H9 (cell line): ENCODE data around the gene OR52N2. TPM values are rescaled to one million over a fixed set of nuclear protein-coding genes. Genes with fewer than 3 reads are reported as not detected.

Source experiments
- DNase-seq: peaks from one replicate; pipeline ENCODE4 v3.0.0-alpha.2; 2017
- H2AFZ ChIP-seq: one replicate; pipeline ENCODE4 v1.6.1; 2013; ENCODE audit warnings: mild to moderate bottlenecking, low read length, control low read depth, moderate library complexity
- H2AK5ac ChIP-seq: 2 replicates; pipeline ENCODE4 v1.6.1; 2013; ENCODE audit warnings: low read length, control low read depth, mixed read lengths; ENCODE audit not compliant: insufficient read length
- H2BK120ac ChIP-seq: one replicate; pipeline ENCODE4 v1.6.1; 2013; ENCODE audit warnings: low read depth, mild to moderate bottlenecking, low read length, control low read depth, inconsistent platforms; ENCODE audit not compliant: poor library complexity, severe bottlenecking
- H2BK12ac ChIP-seq: 2 replicates; pipeline ENCODE4 v1.6.1; 2013; ENCODE audit warnings: low read length, control low read depth, mixed read lengths, low read depth; ENCODE audit not compliant: insufficient read length
- H2BK15ac ChIP-seq: 2 replicates; pipeline ENCODE4 v1.6.1; 2013; ENCODE audit warnings: low read depth, low read length, control low read depth
- H2BK20ac ChIP-seq: one replicate; pipeline ENCODE4 v1.6.1; 2013; ENCODE audit warnings: low read depth, mild to moderate bottlenecking, low read length, control low read depth, inconsistent platforms; ENCODE audit not compliant: poor library complexity, severe bottlenecking
- H2BK5ac ChIP-seq: 2 replicates; pipeline ENCODE4 v1.6.1; 2013; ENCODE audit warnings: low read length, control low read depth, mixed read lengths; ENCODE audit not compliant: insufficient read length
- H3K14ac ChIP-seq: 2 replicates; pipeline ENCODE4 v1.6.1; 2013; ENCODE audit warnings: low read length, control low read depth; ENCODE audit not compliant: insufficient read depth
- H3K18ac ChIP-seq: 2 replicates; pipeline ENCODE4 v1.6.1; 2013; ENCODE audit warnings: low read depth, mild to moderate bottlenecking, mixed read lengths, low read length, control low read depth; ENCODE audit not compliant: insufficient read length
- H3K23ac ChIP-seq: 2 replicates; pipeline ENCODE4 v1.6.1; 2013; ENCODE audit warnings: low read length, control low read depth, mixed read lengths, low read depth; ENCODE audit not compliant: insufficient read length
- H3K23me2 ChIP-seq: 2 replicates; pipeline ENCODE4 v1.6.1; 2013; ENCODE audit warnings: low read depth, mild to moderate bottlenecking, mixed read lengths, low read length, control low read depth; ENCODE audit not compliant: insufficient read length, poor library complexity, severe bottlenecking
- H3K27ac ChIP-seq: 2 replicates; pipeline ENCODE4 v1.5.1; 2013; ENCODE audit warnings: low read length, control low read depth, mixed read lengths, low read depth; ENCODE audit not compliant: insufficient read length
- H3K27me3 ChIP-seq: 2 replicates; pipeline ENCODE4 v1.6.1; 2013; ENCODE audit warnings: low read length, control low read depth, inconsistent platforms; ENCODE audit not compliant: insufficient read depth
- H3K4ac ChIP-seq: 2 replicates; pipeline ENCODE4 v1.6.1; 2013; ENCODE audit warnings: low read depth, mild to moderate bottlenecking, control low read depth, inconsistent platforms, low read length, moderate library complexity
- H3K4me1 ChIP-seq: 2 replicates; pipeline ENCODE4 v1.6.1; 2013; ENCODE audit warnings: low read length, control low read depth, inconsistent platforms; ENCODE audit not compliant: insufficient read depth
- H3K4me2 ChIP-seq: 2 replicates; pipeline ENCODE4 v1.6.1; 2013; ENCODE audit warnings: low read length, control low read depth, mixed read lengths; ENCODE audit not compliant: insufficient read length, insufficient read depth
- H3K56ac ChIP-seq: 2 replicates; pipeline ENCODE4 v1.6.1; 2013; ENCODE audit warnings: low read depth, mild to moderate bottlenecking, mixed read lengths, low read length, control low read depth; ENCODE audit not compliant: insufficient read length
- H3K79me1 ChIP-seq: 2 replicates; pipeline ENCODE4 v1.6.1; 2013; ENCODE audit warnings: low read depth, mild to moderate bottlenecking, moderate library complexity, low read length, control low read depth, inconsistent platforms; ENCODE audit not compliant: insufficient read depth, poor library complexity, severe bottlenecking
- H3K79me2 ChIP-seq: 2 replicates; pipeline ENCODE4 v1.6.1; 2013; ENCODE audit warnings: low read length, control low read depth, inconsistent platforms; ENCODE audit not compliant: insufficient read depth
- H3K9ac ChIP-seq: 2 replicates; pipeline ENCODE4 v1.6.1; 2013; ENCODE audit warnings: low read length, control low read depth, mixed read lengths; ENCODE audit not compliant: insufficient read length; ENCODE audit errors: extremely low read depth
- H3K9me3 ChIP-seq: one replicate; pipeline ENCODE4 v1.6.1; 2013; ENCODE audit warnings: low read depth, low read length, inconsistent platforms; ENCODE audit not compliant: control insufficient read depth
- H3T11ph ChIP-seq: one replicate; pipeline ENCODE4 v1.6.1; 2013; ENCODE audit warnings: mild to moderate bottlenecking, low read length, control low read depth, inconsistent platforms
- H4K20me1 ChIP-seq: one replicate; pipeline ENCODE4 v1.6.1; 2013; ENCODE audit not compliant: control insufficient read depth, insufficient read length, insufficient read depth
- H4K5ac ChIP-seq: 2 replicates; pipeline ENCODE4 v1.6.1; 2013; ENCODE audit warnings: low read depth, mild to moderate bottlenecking, mixed read lengths, low read length, control low read depth; ENCODE audit not compliant: insufficient read length
- H4K8ac ChIP-seq: replicated peaks from 2 replicates; pipeline ENCODE4 v1.6.1; 2013; ENCODE audit warnings: low read length, control low read depth, mixed read lengths, low read depth; ENCODE audit not compliant: insufficient read length
- H4K91ac ChIP-seq: 2 replicates; pipeline ENCODE4 v1.6.1; 2013; ENCODE audit warnings: low read depth, mild to moderate bottlenecking, moderate library complexity, mixed read lengths, low read length, control low read depth; ENCODE audit not compliant: insufficient read length
- H3K27ac Mint-ChIP-seq, 3 experiments: 2 replicates in 2 of 3; 3 replicates in 1 of 3; pipeline ENCODE4 v1.8.0; 2020 to 2021; ENCODE audit warnings: mixed read lengths in 3 of 3, mild to moderate bottlenecking in 1 of 3, moderate library complexity in 1 of 3
- H3K27me3 Mint-ChIP-seq: 2 replicates; pipeline ENCODE4 v1.8.0; 2021; ENCODE audit warnings: low read depth, mild to moderate bottlenecking, moderate library complexity, mixed read lengths
- H3K36me3 Mint-ChIP-seq, 3 experiments: 2 replicates in 2 of 3; 3 replicates in 1 of 3; pipeline ENCODE4 v1.8.0; 2020 to 2021; ENCODE audit warnings: low read depth in 3 of 3, mixed read lengths in 3 of 3; ENCODE audit not compliant: insufficient read depth in 1 of 3
- H3K4me1 Mint-ChIP-seq, 2 experiments: 2 replicates each; pipeline ENCODE4 v1.8.0; 2020; ENCODE audit warnings: mixed read lengths in 2 of 2
- H3K4me3 Mint-ChIP-seq, 2 experiments: 2 replicates in 1 of 2; 3 replicates in 1 of 2; pipeline ENCODE4 v1.8.0; 2020 to 2021; ENCODE audit warnings: mild to moderate bottlenecking in 2 of 2, mixed read lengths in 2 of 2, moderate library complexity in 1 of 2
- H3K9me3 Mint-ChIP-seq, 2 experiments: 2 replicates in 1 of 2; 3 replicates in 1 of 2; pipeline ENCODE4 v1.8.0; 2020; ENCODE audit warnings: mild to moderate bottlenecking in 2 of 2, mixed read lengths in 2 of 2, moderate library complexity in 1 of 2
- CTCF ChIP-seq: fragments of 200-600 bp; sonication (generic); conservative IDR thresholded peaks from 3 replicates; pipeline ENCODE4 v1.8.0; 2021; ENCODE audit warnings: antibody characterized with exemption, mild to moderate bottlenecking
- WGBS: extraction: QIAGEN DNeasy Blood & Tissue Kit; methylation state at CpG from one replicate; pipeline ENCODE4 v1.1.7; 2013; ENCODE audit warnings: missing lambda C conversion rate, low lambda C conversion rate, mixed read lengths; ENCODE audit not compliant: insufficient read length; ENCODE audit errors: extremely low coverage; 5-methylcytosine and 5-hydroxymethylcytosine counted together
- total RNA-seq: library from RNA; stranded (reverse); gene quantifications from 2 replicates; pipeline ENCODE4 v1.2.1, GENCODE V29; 2021

The OR52N2 gene
- total RNA-seq, 1 experiment from 2014 or later: not detected

- H2AFZ ChIP-seq: no peak overlapping the region
- no peak overlapping the region for H4K91ac ChIP-seq
- no peak overlapping the region for H3K4me2 ChIP-seq
- Mint-ChIP-seq H3K27me3 (peaks cover 2% of the 10 kb centered on the region; the same call in 1 of the 2 replicates), H3K4me1 (peaks cover 24 to 32% of the 10 kb centered on the region in 2 experiments), H3K4me3 (no peak overlapping the region), H3K27ac (no peak overlapping the region), H3K9me3 (no peaks in the 10 kb centered on the region; a peak in 2 of 5 replicates), H3K36me3 (no peaks in the 10 kb centered on the region; a peak in 1 of 7 replicates)
- H3K79me1 ChIP-seq: no peaks in the 10 kb centered on the region
- H4K8ac ChIP-seq: no peak overlapping the region
- H3K27me3 ChIP-seq: no peaks in the 10 kb centered on the region
- H2BK12ac ChIP-seq: no peak overlapping the region
- no peaks in the 10 kb centered on the region for H3K4me1 ChIP-seq
- no peak overlapping the region for H3T11ph ChIP-seq
- H2AK5ac ChIP-seq: no peak overlapping the region
- no peak overlapping the region for H2BK15ac ChIP-seq
- H2BK5ac ChIP-seq: no peak overlapping the region
- H2BK120ac ChIP-seq: no peak overlapping the region
- no peaks in the 10 kb centered on the region for H3K23me2 ChIP-seq
- H2BK20ac ChIP-seq: no peak overlapping the region
- no peak overlapping the region for H3K9ac ChIP-seq
- DNase-seq: no peak
- H3K4ac ChIP-seq: no peak overlapping the region
- no peak overlapping the region for H3K23ac ChIP-seq
- no peaks in the 10 kb centered on the region for H3K9me3 ChIP-seq
- no CpG with 5 or more reads among the region's 6 CpGs for WGBS
- no peak overlapping the region for H3K56ac ChIP-seq
- H4K20me1 ChIP-seq: no peaks in the 10 kb centered on the region
- TF ChIP-seq CTCF: no peak
- no peak overlapping the region for H3K27ac ChIP-seq
- H3K18ac ChIP-seq: no peak overlapping the region
- H3K79me2 ChIP-seq: no peaks in the 10 kb centered on the region
- H3K14ac ChIP-seq: no peak overlapping the region
- no peak overlapping the region for H4K5ac ChIP-seq
Observed at GRCh38 chr11:5809905-5810795, 1.4 kb downstream of the OR52N2 start.
